HepG2 (cell line): ENCODE results near the gene PRKCE. TPM values are rescaled to one million over a fixed set of nuclear protein-coding genes. Genes with fewer than 3 reads are reported as not detected.

Experiments
- BRD4 ChIP-seq: sonication (generic); formaldehyde crosslinking; IDR thresholded peaks from 2 replicates; pipeline ENCODE4 v1.4.0; 2020; ENCODE audit warnings: missing genetic modification reagents
- DBP ChIP-seq: sonication (generic); formaldehyde crosslinking; IDR thresholded peaks from 2 replicates; pipeline ENCODE4 v1.4.0; 2020; ENCODE audit warnings: missing genetic modification reagents; ENCODE audit errors: not compliant biosample characterization
- EP300 ChIP-seq, 3 experiments: sonication (generic) in 1 of 3; formaldehyde crosslinking in 1 of 3; IDR thresholded peaks; 2 replicates each; pipeline versions ENCODE4 v1.5.1 to v1.6.1; 2011 to 2020; ENCODE audit warnings: low read depth in 2 of 3, low read length in 2 of 3, borderline replicate concordance in 1 of 3, improper control_type of control experiment in 1 of 3, mild to moderate bottlenecking in 1 of 3, missing genetic modification reagents in 1 of 3, moderate library complexity in 1 of 3
- NFYC ChIP-seq: IDR thresholded peaks from 2 replicates; pipeline ENCODE4 v1.6.1; 2016; ENCODE audit warnings: missing genetic modification reagents, missing compliant biosample characterization
- RBAK ChIP-seq: sonication (generic); formaldehyde crosslinking; IDR thresholded peaks from 2 replicates; pipeline ENCODE4 v1.5.1; 2020; ENCODE audit warnings: mild to moderate bottlenecking, missing genetic modification reagents
- RORA ChIP-seq: sonication (generic); formaldehyde crosslinking; IDR thresholded peaks from 2 replicates; pipeline ENCODE4 v1.5.0; 2020; ENCODE audit warnings: mild to moderate bottlenecking, missing genetic modification reagents, moderate library complexity
- ZHX2 ChIP-seq, 2 experiments: sonication (generic) in 1 of 2; formaldehyde crosslinking in 1 of 2; IDR thresholded peaks; 2 replicates each; pipeline versions ENCODE4 v1.6.1 to v1.9.0; 2014 to 2022; ENCODE audit warnings: antibody characterized with exemption in 1 of 2, borderline replicate concordance in 1 of 2, inconsistent platforms in 1 of 2, low read depth in 1 of 2, missing genetic modification reagents in 1 of 2
- polyA plus RNA-seq, 8 experiments: library from polyadenylated mRNA; depleted of rRNA in 3 of 8; stranded (reverse) in 7 of 8; unstranded in 1 of 8; fragments of >200 nt; fragmentation: Illumina TruSeq in 4 of 8; extraction: Trizol in 4 of 8; gene quantifications; 2 replicates each; pipeline versions ENCODE4 v1.2.1 to v1.2.3, GENCODE V29; 2011 to 2016; ENCODE audit warnings: low read depth in 4 of 8, missing spikeins in 1 of 8, mixed read lengths in 1 of 8; ENCODE audit not compliant: insufficient read depth in 1 of 8
- total RNA-seq, 5 experiments: library from RNA; depleted of rRNA; stranded (reverse); fragments of >200 nt; fragmentation: Illumina TruSeq; extraction: Trizol; gene quantifications; 2 replicates each; pipeline ENCODE4 v1.2.3, GENCODE V29; 2016; ENCODE audit warnings: low read depth in 1 of 5

PRKCE gene
- total and polyA plus RNA-seq, 2 of the 13 experiments (the other 11 are each of a cell fraction or from before 2014, with no cell fraction given): 1.0 to 3.9 TPM

GRCh38 chr2:46006473-46007025 is 355.1 kb downstream of the PRKCE start (continued):
- TF ChIP-seq ZHX2 (IDR thresholded peaks at IDR 0.05; ENCODE audit: low read depth) (no peak), ZHX2 (CRISPR knock-in tag; IDR thresholded peaks at IDR 0.05; ENCODE audit: borderline replicate concordance) (no peak), BRD4 (no peak), RBAK (CRISPR knock-in tag) (no peak), NFYC (CRISPR knock-in tag) (no peak), EP300 (IDR thresholded peaks at IDR 0.05; ENCODE audit: low read depth in 2 of 2, low read length in 2 of 2) (no peak), EP300 (CRISPR knock-in tag; IDR thresholded peaks at IDR 0.05; ENCODE audit: borderline replicate concordance) (no peak), RORA (no peak), DBP (CRISPR knock-in tag) (no peak)
- TF ChIP-seq, all 625 proteins: peak for 0
